Testis (tissue), 2 donors: Measurements from ENCODE around the gene SFXN2.

Experiments
- POLR2A ChIP-seq: fragments of 450-650 bp; IDR thresholded peaks from one replicate; pipeline ENCODE4 v1.6.1; 2017; ENCODE audit warnings: antibody characterized with exemption, mild to moderate bottlenecking, moderate library complexity
- TF ChIP-seq, protein P1 (sequence below), 3 experiments: fragments of 450-650 bp in 2 of 3; fragments of 200-600 bp in 1 of 3; sonication (generic) in 1 of 3; IDR thresholded peaks; one replicate each; pipeline ENCODE4 v1.5.1; 2016 to 2019; ENCODE audit warnings: antibody characterized with exemption in 3 of 3, mild to moderate bottlenecking in 2 of 3, moderate library complexity in 1 of 3

DNA sequence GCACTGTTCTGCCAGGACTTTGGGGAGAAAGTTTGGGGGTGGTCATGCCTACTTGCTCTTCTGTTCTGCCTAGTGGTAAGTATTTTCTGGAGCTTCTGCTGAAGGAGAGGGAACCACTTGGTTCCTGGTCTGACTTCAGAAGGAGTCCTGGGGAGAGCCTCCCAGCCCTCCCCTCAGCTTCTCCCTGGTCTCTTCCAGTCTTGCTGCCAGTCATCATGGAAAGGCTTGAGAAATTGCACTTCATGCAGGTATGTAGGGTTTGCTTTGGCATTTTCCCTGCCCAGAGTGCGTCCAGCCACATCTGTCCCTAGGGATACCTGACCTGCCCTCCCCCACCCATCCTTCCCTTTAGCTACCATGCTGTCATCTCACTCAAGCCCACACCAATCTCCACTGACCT lies 18.2 kb downstream of the SFXN2 start:
- TF ChIP-seq, protein P1, sequence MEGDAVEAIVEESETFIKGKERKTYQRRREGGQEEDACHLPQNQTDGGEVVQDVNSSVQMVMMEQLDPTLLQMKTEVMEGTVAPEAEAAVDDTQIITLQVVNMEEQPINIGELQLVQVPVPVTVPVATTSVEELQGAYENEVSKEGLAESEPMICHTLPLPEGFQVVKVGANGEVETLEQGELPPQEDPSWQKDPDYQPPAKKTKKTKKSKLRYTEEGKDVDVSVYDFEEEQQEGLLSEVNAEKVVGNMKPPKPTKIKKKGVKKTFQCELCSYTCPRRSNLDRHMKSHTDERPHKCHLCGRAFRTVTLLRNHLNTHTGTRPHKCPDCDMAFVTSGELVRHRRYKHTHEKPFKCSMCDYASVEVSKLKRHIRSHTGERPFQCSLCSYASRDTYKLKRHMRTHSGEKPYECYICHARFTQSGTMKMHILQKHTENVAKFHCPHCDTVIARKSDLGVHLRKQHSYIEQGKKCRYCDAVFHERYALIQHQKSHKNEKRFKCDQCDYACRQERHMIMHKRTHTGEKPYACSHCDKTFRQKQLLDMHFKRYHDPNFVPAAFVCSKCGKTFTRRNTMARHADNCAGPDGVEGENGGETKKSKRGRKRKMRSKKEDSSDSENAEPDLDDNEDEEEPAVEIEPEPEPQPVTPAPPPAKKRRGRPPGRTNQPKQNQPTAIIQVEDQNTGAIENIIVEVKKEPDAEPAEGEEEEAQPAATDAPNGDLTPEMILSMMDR (IDR thresholded peaks at IDR 0.05), result no peak
- no peak for TF ChIP-seq POLR2A
